ENCODE measurements around the gene ACSBG1.

ACSBG1 gene

DNA sequence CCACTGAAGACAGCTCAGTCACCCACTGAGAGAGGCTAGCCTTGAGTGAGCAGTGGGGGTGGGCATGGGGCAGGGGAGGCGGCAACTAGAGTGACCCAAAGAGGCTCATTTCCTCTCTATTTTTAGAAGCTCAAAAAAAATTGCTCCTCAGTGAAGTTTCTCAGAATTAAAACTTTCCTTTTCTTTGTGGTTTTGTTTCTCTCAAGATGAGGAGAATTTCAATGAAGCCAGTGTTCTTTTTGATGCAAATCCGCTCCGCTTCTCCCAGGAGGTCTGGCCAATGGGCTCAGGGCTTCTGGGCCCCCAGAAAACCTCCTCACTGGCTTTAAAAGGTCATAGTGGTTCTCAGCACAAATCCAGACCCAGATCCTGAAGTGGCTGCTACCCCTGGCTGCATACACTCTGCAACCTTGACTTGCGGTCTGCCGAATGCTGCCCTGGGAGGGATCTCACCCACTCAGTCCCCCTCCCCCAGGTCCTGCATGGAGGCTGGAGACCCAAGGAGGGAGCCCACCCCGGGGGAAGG, at the start of gene ACSBG1:
Gene ACSBG1 (minus strand): TSS at position 51 of the 526 bp plus-strand sequence. CDS start 64 bp downstream, outside the sequence.
- ATAC-seq (peak; percentile 21), DNase-seq (no peak)

DNA sequence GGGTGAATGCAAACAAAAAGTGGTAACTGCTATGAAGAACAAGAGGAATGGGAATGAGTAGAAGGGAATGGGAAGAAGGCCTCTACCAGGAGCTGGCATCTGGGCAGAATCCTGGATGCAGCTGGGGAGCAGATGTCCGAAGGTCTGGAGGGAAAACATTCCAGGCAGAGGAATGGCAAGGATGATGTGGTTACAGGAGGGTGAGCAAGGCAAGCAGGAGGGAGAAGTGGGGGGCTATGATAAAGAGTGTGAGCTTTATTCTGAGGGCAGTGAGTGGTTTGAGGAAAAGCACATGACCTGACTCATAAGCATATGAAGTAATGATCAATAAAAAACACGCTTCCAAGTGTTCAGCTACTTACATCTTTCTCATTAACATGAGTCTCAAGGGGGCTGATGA, 48.0 kb upstream of the ACSBG1 start:
- DNase-seq (no peak), ATAC-seq (no peak)

GRCh38 chr15:78280319-78281072, 46.1 kb upstream of the ACSBG1 start:
- no peak for DNase-seq
- peak; percentile 65 for ATAC-seq

DNA sequence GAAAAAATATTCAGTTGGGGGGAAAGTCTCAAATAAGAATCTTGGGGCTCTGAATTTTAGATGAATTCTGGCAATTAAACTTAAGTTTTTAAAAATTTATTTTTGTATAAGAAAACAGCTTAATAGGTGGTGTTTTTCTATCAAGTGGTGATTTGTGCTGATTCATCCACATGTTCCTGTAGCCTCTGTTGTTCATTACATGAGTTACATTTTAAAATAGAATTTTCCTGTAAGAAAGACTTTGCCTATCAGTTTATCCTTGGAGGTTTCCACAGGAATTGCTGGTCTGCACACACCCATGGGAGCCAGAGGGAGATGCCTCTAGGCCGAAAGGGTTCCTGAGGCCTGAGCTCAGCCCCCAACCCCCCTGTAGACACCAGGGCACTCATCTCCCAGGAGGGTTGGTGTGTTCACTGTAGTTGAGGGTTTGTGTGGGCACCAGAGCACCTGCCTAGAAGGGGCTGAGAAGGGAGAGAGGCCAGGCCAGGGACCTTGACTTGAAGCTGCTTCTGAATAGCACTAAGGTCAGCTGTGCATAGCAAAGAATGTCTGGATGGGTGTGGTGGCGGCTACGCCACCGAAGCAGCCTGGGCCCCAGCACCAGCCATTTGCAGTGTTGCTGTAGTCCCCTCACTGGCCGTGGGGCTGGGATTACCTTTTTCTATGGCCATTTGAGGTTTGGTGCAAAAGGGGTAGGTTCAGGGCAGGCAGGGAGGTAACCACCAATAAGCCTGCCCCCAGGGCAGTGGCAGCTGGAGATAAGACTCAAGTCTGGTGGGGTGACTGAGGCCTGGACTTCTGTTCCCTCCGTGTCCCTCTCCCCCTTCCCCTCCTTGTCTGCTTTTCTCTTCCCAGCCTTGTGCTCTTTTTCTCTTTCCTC, 41.9 kb upstream of the ACSBG1 start:
- no peak for DNase-seq
- peak; percentile 3 for ATAC-seq

DNA sequence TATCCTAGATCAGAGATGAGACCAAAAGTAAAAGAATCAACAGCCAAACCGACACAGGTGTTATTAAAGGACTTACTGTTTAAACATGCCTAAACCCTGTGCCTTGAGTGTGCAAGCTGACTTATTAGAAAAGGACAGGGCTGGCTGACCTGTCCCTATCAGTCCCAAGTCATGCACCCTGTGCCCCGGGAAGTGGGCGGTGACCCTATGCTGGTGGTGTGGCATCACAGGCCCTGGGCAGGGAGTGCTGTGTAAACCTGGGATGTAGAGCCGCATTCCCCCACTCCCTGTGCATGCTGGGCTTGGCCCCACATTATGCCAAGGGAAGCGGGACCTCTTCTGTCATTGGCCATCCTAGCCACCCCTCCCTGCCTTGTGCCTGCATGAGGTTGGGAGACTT, 40.6 kb upstream of the ACSBG1 start:
- no peak for ATAC-seq
- DNase-seq, result no peak

GRCh38 chr15:78272776-78273175, 38.4 kb upstream of the ACSBG1 start:
- ATAC-seq (no peak), DNase-seq (no peak)

- no peak for ATAC-seq
- no peak for DNase-seq
Observed at GRCh38 chr15:78272316-78272715, 38.0 kb upstream of the ACSBG1 start.

DNA sequence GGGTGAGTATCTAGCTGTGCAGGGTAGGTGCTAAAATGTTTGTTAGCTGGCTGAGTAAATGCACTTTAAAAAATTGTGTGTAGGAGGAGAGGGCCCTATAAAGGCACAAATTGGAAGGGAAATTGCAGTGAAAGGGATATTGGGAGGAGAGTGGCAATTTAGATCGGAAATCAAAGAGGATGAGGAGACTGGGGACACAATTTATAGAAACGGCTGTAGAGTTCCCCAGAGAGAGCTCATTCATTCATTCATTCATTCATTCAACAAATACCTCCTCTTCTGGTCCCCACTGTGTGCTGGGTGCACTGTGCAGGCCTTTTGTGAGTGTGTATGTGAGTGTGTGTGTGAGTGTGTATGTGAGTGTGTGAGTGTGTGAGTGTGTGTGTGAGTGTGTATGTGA, 32.4 kb upstream of the ACSBG1 start:
- DNase-seq, result no peak
- no peak for ATAC-seq

DNA sequence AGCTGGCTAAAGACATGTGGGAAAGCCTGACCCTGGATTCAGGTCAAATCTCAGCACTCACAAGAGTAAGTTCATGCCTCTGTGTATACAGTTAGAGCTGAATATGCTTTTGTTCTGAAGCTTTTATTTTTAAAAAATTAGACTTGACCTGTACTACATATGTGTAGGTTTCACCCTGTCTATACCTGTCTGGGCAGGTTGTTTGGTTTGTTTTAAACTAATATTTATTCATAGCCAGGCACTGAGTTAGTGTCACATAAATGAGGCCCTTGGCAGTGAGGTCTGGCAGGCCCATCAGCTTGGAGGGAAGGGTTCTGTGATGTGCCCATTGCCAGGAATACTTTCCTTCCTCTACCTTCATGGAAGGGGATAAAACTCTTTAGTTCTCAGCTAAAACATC, 31.9 kb upstream of the ACSBG1 start:
- no peak for ATAC-seq
- DNase-seq, result no peak

DNA sequence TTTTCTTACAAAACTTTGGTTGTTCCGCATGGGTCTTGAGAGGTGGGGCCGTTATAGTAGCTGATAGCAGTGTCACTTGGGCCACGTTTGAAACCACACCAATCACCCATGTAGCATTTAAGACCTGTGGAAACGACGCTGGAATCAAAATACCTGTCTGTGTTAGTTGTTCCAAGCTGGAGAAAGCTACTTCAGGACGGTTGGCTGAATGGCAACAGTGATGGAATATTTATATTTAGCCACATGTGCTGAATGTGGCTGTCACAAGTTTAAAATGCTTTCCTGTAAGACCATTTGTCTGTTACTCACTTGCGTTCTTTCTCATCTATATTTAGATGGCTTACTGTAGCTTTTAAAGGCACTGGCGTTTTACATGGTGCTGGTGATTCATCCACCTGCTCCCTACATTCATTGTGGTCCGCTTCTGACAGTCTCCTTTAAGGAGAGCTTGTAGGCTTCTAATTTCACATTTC, 31.4 kb upstream of the ACSBG1 start:
- ATAC-seq (peak; percentile 25), DNase-seq (no peak)

DNA sequence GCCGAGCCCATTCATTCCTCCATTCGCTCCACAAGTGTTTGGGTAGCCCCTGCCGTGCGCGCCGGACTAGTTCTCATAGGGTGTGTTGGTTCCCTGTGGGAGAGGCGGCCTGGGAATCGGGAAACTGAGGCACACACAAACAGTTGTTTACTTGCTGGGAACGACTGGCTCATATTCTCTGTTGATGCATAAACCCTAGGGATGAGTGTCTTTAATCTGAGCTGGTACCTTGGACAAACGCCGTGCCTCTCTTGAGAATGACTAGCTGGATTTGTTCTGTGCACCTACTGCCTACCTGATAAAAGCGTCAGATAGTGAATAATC, 30.7 kb upstream of the ACSBG1 start:
- ATAC-seq (no peak), DNase-seq (no peak)

GRCh38 chr15:78264304-78265136, 30.2 kb upstream of the ACSBG1 start, which contains the start of gene DNAJA4:
DNAJA4 (plus strand) TSS chr15:78264562; CDS start chr15:78264764, 202 bp downstream.
- ATAC-seq (peak; percentile 64), DNase-seq (peak; percentile 70)

- ATAC-seq, result peak; percentile 2
- peak; percentile 11 for DNase-seq
Observed at GRCh38 chr15:78263907-78264303, 29.5 kb upstream of the ACSBG1 start.

GRCh38 chr15:78263351-78263781, 29.0 kb upstream of the ACSBG1 start:
- no peak for ATAC-seq
- DNase-seq, result no peak

DNA sequence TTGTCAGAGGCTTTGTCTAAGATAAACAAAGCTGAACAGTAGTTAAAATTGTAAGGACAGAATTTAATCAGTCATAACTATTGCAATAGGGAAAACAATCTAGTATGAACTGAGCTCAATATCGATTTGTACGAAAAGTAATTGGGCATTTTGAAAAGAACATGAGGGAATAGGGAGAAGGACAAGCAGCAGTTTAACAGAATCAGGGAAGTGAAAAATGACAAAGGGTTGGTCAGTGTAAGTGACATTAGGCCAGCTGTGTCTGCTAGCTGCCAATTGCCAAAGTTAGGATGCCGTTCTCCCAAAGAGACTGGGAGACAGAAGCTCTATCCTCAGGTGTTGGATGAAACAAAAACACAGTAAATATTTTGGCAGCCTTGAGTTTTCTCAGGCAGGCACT, 26.7 kb upstream of the ACSBG1 start:
- DNase-seq (no peak), ATAC-seq (no peak)

- DNase-seq (no peak), ATAC-seq (no peak)
Observed at GRCh38 chr15:78260489-78260888, 26.1 kb upstream of the ACSBG1 start.

DNA sequence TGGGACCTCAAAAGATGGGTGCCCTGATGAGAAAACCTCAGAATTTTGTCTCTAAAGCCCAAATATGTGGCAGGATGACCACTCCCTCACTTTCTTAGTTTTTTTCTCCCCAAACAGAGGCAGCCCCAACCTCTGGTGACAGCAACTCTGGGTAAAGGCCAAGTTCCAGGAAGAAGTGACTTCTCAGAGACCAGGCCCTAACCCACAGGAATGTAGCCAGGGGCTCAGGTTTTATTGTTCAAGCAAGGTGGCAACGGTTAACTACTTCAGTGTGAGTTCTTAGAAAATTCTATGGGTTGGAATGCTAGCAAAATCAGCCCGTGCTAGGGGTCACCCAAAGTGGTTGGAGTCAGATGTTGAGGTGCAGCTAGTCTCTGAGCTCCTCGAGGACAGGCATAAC, 24.9 kb upstream of the ACSBG1 start:
- no peak for ATAC-seq
- DNase-seq, result no peak

DNA sequence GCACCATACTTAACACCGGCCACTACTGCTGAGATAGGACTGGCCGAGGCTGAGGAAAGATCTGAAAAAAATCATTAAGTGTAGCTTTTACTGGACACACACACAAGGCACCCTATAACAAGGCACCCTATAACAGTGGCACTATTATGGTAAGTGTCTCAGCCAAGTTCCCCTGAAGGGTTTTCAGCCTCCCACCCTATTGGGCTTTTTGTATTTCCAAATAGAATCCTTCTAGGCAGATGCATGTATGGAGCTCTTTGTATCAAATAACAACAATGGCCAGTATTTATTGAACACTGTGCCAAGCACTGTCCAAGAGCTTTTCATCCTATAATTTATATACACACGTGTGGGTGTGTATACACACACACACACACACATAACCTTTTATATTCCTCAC, 23.3 kb upstream of the ACSBG1 start:
- ATAC-seq (no peak), DNase-seq (no peak)

DNA sequence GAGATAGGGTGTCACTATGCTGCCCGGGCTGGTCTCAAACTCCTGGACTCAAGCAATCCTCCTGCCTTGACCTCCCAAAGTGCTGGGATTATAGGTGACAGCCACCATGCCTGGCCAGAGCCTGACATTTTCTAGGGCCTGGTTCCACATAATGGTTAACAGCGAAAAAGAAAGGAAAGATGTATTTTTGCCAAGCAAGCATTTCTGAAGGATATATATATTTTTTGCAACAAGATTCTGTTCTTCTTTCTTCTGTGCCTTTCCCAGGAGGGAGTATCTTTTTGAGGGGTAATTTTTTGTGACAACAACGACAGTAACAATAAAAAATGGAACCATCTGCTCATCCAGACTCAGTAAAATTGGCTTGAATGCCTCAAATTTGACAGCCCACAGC, 21.7 kb upstream of the ACSBG1 start:
- ATAC-seq, result no peak

GRCh38 chr15:78255421-78256043, 21.2 kb upstream of the ACSBG1 start:
- ATAC-seq (no peak), DNase-seq (no peak)

More for the DNA sequence above, 21.7 kb upstream of the ACSBG1 start:
- no peak for DNase-seq

DNA sequence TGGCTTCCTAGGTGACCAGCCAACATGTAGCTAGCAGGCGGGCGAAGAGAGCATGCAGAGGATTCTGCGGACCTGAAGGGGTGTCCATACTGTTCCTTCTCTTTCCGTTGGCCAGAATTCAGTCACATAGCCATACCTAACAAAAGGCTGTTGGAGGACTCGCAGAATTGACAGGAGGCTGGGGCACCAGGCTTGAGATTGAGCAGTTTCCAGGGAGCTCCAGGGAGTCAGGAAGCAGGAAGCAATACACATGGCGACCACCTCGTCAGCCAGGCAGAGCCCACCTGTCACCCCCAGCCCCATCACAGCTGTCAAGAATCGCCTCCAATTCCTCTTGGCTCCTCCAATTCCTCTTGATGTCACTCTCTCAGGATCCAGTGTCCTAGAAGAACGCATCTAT, 16.8 kb upstream of the ACSBG1 start:
- DNase-seq (no peak), ATAC-seq (no peak)

DNA sequence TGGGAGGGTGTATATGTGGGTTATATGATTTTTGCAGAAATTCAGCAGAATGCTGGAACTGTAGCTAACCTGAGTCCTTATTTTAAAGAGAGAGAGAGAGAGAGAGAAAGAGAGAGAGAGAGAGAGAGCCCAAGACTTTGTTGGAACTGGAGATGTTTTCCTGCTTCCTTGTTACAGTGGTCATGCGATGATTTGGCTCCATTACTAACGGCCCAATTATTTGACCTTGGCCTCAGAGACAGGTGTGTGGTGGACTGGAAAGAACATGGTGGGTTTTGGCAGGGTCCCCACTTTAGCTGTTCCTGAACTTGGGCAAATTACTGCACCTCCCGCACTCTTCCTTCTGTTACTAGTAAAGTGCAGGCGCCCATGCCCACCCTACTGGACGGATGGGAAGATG, 14.8 kb upstream of the ACSBG1 start:
- ATAC-seq, result no peak

More for the DNA sequence above, 14.8 kb upstream of the ACSBG1 start:
- DNase-seq, result no peak
